CD4-positive, alpha-beta T cell treated with Interleukin-6 at 100 ng/mL for 8 hours (primary cell): Measurements from ENCODE around the gene ATF6.

Experiments used
- DNase-seq: peaks from one replicate; pipeline ENCODE4 v3.0.0-alpha.2; 2020; ENCODE audit warnings: mixed read lengths, low spot score

Gene ATF6

GRCh38 chr1:161899091-161899490 is 133.0 kb downstream of the ATF6 start:
- DNase-seq = no peak

- no peak for DNase-seq
Observed at GRCh38 chr1:161900160-161900559, 134.0 kb downstream of the ATF6 start.

DNA sequence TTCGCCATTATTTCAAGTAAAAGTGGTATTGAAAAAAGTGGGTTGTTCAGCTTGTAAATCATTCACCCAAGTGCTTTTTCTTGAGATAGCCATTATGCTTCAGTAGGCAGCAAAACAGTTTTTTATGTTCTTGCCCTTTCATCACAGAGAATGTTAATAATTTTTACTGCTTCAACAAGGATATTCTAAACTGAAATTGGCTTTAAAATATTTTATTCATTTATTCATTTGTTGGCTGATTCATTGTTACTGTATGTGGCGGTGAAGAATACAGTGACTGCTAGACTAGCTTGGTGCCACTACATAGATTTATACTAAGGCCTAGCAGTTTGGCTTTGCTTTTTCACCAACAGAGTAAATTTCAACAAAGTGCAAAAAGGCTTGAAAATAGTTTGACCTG is 136.1 kb downstream of the ATF6 start:
- DNase-seq = no peak

- peak; percentile 15 for DNase-seq
Observed at GRCh38 chr1:161905269-161905884, 139.3 kb downstream of the ATF6 start.

- no peak for DNase-seq
Observed at GRCh38 chr1:161907265-161907664, 141.1 kb downstream of the ATF6 start.

DNA sequence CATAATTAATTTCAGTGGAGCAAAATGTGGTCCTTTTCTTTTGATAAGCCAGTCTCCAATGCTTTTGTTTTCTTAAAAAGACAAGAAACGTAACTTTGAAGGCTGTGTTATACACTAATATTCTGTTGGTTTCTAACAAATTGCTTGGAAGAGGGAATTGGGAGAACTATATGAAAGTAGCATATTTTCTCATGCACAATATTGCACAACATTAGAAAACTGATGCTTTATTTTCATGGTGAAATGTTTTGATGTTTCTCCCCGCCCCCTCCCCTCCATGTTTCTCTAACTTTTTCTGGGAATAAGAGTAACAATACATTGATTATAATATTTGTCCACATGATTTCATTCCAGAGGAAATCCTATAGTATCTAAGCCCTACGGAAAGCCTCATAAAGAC is 142.1 kb downstream of the ATF6 start:
- DNase-seq = no peak

DNA sequence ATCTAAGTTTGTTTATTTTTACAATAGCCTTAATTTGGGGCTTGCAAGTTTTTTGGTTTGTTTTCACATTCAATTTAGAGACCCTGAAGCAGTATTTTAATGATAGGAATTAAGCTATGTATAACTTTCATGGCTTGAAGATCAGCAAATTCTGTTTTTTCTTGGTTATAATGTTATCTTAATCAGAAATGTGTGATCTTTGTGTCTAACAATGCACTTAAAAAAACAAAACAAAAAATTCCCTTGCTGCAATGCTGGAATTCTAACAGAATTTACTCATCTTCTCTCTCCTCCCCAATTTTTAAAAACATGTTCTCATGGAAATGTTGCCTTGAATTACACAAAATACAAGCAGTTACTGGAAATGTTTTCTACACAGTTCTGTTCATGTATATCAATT is 144.5 kb downstream of the ATF6 start:
- DNase-seq = no peak

DNA sequence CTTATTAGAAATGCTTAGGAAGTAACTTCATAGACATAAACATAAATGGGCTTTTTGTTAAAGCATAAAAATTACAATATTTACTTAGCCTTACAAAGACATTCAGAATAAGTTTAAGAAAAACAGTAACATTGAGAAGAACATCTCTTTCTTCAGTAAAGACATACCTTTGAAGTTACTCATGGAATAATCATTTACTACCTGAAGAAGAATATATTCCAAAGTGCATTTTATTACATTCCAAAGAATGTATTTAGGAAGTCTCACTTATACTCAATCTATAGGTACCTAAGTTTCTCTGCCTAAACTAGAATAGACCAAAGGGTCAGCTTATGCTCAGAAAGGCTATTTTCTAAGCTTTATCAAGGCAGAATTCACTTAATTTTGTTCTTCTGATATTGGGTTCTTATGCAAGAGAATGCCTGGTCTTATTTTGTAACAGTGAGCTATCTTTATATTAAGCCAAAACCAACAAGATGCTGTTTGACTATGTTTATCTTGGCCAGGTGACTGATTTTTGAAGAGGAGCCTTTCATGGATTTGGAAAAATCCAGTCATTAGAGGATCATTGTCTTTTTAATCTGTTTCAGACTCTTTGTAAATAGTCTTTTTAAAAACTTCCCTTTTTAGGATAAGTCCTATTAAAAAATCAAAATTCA is 147.5 kb downstream of the ATF6 start:
- no peak for DNase-seq

- DNase-seq = no peak
Observed at GRCh38 chr1:161914595-161914994, 148.5 kb downstream of the ATF6 start.

DNA sequence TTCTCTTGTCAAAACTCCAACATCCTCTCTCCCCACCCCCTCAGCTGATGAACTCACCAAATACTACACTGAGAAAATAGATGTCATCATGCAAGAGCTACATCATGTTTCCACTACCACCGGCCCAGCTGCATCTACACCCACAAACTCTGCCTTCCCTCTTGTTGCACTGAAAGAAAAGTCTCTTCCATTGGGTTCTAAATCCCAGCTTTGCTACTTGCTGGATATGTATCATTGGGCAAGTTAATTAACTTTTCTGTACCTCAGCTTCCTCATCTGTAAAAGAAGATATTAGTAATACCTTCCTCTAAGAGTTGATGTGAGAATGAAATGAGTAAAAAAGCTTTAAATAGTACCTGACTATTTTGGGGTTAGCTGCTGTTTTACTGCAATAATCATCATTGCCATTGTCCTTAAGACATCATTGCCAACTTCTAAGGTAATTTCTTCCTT is 149.0 kb downstream of the ATF6 start:
- no peak for DNase-seq

- DNase-seq = no peak
Observed at GRCh38 chr1:161915978-161916377, 149.9 kb downstream of the ATF6 start.

DNA sequence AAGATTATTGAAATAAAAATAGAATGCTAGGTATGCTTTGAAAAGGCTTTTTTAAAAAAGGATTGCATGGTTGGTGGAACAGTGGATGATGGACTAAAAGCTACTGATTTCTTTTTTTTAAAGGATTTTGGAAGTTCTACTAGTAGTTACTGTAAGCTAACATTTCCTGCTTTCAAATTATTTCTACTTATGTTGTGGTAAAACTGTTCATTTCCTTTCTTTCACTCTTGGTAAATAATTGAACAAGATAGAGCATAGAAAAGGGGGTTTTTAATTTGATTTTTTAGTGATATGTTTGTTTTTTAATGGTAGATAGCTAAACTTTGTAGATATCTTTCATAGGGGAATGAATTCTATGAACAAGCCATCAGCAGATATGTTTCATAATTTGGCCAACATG is 153.1 kb downstream of the ATF6 start:
- no peak for DNase-seq

GRCh38 chr1:161921491-161921890 is 155.4 kb downstream of the ATF6 start:
- DNase-seq = no peak

DNA sequence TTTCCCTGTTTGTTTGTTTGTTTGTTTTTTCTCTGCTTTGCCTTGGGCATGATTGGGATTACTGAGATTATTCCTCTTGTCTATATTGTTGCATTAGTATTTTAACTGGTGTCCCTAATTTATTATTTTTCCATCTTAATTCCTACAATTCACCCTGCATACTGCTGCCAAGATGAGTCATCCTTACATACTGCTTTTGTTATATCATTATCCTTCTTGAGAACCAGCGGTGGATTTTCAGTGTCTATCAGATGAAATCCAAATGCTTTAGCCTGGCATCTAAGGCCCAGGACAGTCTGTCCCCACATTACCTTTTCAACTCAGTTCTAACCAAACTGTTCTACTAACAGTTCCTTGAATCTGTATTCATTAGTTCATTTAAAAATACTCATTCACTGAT is 155.9 kb downstream of the ATF6 start:
- no peak for DNase-seq

GRCh38 chr1:161928056-161928455 is 161.9 kb downstream of the ATF6 start:
- no peak for DNase-seq

DNA sequence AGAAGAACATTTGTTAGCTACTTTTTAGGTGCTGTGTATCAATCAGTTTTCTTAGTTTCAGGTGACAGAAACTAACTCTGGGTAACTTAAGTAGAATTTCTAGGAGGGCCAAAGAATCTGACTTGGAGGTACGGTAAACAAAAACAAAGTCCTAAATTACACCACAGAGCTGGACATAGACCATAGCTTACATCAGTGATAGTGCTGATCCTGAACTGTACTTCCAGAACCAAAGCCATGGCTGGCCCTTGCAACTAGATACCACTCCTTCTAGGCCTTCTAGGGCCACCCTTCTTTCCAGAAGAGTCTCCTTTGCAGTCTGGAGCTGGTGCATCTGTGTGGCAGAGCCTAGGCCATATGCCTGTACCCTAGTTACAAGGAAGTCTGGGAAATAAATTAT is 163.0 kb downstream of the ATF6 start:
- DNase-seq = no peak

DNA sequence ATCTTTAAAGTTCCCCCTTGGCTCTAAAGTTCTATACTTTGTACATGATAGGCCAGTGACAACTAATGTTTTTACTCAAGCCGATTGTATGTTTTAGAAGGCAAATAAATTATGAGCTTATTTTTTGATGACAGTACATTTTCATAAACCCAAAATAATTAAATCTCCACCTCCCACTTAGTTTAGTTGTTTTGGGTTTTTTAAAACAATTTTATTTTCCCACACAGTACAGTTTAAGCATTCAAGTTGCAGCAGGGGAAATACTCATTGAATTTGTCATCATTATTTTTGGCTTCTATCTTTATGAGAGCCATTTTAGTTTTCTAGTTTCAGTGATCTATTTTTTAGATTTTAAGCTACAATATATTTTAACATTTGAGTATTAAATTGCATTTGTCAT is 163.9 kb downstream of the ATF6 start:
- DNase-seq = no peak

- no peak for DNase-seq
Observed at GRCh38 chr1:161932668-161933067, 166.5 kb downstream of the ATF6 start.

- DNase-seq = peak; percentile 58
Observed at GRCh38 chr1:161933592-161934588, 167.8 kb downstream of the ATF6 start.

- DNase-seq = no peak
Observed at GRCh38 chr1:161935264-161935663, 169.1 kb downstream of the ATF6 start.

DNA sequence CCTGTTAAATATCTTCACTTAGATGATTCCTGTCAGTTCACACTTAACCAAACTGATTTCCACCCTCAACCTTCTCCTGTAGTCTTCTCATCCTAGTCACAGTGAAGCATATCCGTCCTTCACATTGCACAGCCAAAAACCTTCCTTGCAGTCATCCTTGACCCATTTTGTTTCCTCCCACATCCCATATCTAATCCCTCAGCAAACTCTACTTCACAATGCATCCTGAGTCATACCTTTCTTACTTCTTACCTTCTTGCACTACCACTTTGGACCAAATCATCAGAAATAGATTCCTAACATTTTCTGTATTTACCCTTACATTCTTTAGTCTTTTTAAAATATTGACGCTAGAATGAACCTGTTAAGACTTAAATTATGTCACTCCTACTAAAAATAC is 170.7 kb downstream of the ATF6 start:
- DNase-seq = no peak

DNA sequence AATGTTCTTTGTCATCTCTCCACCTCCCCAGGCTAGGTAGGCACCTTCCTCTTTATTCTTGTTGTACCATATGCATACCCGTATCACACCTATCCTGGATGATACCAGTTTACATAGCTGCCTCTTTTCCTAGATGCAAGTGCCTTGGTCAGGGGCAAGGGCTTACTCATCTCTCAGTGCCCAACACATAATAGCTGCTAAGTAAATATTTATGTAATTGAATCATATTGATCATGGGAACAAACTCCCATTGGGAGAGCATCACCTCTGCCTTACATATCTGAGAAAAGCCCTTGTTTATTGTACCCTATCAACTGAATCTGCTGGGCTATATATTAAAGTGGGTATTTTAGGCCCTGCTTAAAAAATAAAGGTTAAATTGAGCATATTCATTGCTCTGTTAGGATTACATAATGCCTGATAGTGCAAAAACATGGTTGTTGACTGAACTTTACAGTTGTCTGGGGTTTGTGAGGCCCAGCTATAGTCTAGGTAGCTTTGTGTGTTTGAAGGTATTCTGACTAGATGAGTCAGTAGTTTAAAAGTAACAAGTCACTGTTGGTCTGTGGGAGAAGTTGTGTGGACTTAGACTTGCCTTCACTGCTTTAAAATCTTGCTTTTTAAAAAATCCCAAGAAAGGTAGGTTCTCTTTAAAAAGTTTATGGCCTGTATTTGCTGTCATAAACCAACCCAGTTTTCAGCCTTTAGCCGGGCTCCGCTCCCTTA is 174.9 kb downstream of the ATF6 start:
- DNase-seq = no peak
